TTC549 (cell line): ENCODE measurements around the gene ST6GALNAC6.

Experiments used
- FAIRE-seq: peaks from 2 replicates; lab custom pipeline; 2012; peaks lifted over from hg19 to GRCh38; lab: Jason Lieb, UNC

The ST6GALNAC6 gene, protein sequence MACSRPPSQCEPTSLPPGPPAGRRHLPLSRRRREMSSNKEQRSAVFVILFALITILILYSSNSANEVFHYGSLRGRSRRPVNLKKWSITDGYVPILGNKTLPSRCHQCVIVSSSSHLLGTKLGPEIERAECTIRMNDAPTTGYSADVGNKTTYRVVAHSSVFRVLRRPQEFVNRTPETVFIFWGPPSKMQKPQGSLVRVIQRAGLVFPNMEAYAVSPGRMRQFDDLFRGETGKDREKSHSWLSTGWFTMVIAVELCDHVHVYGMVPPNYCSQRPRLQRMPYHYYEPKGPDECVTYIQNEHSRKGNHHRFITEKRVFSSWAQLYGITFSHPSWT

DNA sequence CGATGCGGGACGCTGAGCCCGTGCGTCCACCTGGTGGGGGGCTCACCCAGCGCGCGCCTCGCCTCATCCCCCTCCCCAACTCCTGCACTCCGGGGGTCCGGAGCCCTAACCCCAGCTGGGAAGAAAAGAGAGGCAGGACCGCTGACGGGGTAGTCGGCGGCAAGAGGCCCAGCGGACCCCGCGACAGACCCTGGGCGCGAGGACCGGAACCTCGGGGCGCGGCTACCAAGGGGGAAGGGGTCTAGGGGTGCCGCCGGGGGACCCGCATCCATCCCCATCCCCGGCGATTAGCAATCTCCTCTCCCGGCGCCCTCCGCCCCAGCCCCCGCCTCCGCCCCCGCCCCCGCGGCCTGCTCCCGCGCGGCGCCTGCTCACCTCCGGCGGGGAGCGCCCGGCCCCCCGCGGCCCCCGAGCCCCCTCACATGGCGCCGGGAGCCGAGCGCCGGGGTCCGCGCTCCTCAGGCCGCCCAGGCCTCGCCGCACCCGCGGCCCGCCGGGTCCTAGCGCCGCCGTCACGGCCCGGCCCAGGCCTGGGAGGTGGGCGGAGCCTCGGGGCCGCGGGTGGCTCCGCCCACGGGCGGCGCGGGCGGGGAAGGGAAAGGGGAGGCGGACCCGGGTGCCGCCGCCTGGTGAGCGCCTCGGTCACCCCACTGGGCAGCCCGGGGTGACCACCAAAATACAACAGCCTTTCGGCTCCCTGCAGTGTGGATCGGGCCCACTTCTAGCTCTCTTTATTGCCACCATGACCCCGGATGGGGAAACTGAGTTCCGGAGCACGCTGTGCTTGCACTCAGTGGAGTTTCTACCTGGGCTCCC lies at the start of gene ST6GALNAC6:
ST6GALNAC6 (minus strand) TSS at position 476 of the 816 bp plus-strand sequence. CDS start 1,622 bp downstream, outside the sequence.
- no peak for FAIRE-seq

DNA sequence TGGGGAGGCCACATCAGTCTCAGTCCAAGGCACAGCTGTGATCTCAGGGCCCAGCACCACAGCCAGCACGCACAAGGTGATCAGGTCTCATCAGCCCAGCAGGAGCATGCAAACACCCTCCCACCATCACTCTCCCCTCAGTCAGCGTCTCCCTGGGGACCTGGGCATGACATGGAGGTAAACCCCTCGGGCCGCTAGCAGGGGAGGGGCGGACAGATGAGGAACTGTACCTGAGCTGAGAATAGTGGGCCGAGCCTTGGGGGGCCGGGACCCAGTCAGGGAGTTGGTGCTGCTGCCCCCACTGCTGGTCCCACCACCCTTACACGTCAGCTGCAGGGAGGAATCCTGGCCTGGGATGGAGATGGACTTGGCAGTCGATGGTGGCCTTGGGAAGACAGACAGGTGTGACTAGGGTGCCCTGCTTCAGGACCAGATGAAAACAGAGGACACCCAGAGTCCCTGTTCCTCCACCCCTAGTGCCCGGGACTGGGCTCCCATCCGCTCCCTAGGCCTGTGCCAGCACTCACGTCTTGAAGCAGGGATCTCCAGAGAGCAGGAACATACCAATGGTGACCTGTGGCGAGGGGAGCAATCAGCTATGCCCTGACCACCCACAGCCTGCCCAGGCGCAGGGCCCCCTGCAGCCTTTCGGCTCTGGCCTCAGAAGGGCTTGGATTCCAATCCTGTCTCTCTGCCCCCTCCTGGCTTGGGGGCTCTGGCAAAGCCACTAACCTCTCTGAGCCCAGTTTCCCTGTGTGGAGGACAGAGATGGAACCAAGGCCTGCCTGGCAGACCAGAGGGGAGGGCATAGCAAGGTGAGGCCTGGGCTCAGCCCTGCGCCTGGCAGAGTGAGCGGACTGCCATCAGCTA lies 48.7 kb upstream of the ST6GALNAC6 start:
- FAIRE-seq = no peak

DNA sequence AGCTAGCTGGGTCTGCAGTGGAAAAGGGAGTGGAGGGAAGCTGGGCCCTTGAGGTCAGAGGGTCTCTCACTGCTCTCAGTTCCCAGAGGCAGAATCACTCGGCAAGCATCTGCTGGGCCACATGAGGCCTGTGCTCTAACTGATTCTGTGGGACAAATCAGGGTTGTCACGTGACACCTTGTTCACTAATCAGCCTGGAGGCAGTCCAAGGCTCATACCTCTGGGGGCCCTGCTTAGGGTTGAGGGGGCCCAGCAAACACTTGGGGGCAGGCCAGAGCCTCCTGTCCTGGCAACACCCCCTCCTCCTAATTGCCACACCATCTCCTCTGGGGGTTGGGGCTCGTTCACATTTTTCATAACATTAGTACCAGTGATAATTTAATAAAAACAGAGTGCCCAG lies 47.3 kb upstream of the ST6GALNAC6 start:
- FAIRE-seq = no peak

DNA sequence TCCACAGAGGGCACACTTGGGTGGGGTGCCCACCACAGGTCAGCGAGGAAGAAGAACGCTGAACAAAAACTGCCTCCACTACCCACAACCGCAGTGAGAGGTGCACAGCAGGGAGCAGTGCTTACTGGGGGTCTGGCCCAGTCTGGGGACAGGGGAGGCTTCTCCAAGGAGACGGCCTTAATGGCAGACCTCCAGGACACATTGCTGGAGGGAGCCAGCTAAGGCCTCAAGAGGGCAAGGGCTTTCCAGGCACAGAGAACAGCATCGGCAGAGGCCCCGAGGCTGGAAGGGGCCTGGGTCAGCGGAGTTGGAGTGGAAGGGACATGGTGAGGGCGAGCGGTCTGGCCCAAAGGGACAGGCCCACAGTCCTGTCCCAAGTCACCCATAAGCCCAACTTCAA lies 46.5 kb upstream of the ST6GALNAC6 start:
- FAIRE-seq = no peak

DNA sequence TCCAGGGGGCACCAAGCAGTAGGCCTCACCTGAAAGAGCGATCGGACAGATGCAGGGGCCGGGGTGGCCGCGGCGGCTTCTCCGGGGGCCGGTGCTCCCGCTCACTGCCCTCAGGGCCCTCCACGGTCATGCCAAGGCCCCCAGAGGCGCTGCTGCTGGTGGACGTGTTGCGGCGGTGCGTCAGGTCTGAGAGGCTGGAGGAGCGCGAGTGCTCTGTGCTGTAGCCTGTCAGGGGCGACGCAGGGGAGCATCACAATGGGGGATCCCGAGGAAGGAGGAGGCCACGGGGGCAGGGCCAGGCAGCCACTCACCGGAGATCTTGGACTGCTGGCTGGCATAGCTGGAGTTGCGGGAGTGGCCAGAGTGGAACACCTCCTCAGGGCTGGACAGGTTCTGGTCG lies 45.9 kb upstream of the ST6GALNAC6 start:
- FAIRE-seq = no peak

DNA sequence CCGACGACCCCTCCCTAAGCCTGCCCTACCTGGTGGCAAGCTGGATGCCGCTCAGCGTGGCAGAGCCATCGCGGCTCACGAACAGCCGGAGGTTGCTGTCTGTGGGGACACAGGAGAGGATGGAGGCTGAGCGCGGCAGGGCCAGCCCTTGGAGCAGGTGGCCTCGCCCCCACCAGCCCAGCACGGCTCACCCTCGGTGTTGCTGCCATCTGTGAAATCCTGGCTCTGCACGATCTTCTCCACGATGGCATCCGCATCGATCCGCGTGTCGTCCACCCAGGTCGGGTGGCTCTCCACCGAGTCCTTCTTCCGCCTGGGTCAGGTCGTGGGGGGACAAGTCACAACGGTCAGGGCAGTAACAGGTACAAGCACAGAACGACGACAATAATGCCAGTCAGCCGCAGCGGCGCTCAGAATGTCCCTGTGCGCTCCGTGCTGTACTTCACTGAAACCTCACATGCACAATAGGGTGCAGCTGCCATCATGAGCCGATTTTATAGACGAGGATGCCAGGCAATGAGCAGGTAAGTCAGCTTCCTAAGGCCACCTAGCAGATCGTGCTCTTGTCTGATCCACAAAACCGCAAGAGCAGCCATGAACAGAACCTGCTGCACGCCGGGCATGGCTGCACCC lies 45.3 kb upstream of the ST6GALNAC6 start:
- FAIRE-seq = no peak

DNA sequence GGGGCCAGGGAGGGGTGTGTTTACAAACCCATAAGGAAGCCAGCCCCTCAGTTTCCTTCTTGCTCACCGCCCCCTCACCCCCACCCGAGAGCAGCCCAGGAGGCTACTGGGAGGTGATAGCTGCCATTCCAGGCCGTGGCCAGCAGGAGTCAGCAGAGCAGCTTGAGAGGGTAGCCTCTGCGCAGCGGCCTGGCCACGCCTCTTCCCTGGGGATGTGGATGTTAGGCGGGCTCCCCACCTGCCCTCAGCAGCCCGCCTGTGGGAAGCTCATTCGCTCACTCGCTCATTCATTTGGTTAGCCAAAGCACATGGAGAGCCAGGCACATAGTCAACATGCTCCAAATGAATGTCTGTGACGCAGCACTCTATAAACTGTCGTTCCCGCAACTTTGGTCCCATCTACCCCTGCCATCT lies 44.3 kb upstream of the ST6GALNAC6 start:
- FAIRE-seq = no peak

DNA sequence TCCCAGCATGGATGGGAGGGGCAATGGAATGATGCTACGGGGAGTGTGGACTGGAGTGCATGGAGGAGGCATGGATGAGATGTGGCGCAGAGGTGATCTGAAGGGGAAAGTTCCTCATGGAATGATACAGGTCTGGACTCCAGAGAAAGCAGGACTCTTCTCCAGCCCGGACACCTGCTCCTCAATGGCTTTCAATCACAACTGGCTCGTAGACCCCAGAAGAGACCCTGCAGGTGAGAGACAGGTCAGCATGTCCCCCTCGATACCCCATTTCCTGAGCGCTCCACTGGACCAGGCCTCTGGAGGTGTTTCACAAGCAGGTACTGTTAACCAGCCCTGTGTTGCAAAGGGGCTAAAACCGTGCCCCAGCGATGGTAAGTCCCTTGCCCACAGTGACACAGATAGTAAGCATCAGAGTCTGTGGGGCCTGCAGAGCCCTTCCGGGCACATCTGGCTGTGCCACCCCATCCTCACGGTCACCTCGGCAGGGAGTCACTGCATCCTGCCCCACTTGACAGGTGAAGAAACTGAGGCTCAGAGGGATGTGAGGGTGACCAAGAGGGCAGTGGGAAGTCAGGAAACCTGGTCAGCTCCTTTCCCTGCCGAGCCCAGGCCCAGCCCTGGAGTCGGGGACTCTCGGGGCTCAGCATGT lies 43.7 kb upstream of the ST6GALNAC6 start:
- FAIRE-seq = no peak

DNA sequence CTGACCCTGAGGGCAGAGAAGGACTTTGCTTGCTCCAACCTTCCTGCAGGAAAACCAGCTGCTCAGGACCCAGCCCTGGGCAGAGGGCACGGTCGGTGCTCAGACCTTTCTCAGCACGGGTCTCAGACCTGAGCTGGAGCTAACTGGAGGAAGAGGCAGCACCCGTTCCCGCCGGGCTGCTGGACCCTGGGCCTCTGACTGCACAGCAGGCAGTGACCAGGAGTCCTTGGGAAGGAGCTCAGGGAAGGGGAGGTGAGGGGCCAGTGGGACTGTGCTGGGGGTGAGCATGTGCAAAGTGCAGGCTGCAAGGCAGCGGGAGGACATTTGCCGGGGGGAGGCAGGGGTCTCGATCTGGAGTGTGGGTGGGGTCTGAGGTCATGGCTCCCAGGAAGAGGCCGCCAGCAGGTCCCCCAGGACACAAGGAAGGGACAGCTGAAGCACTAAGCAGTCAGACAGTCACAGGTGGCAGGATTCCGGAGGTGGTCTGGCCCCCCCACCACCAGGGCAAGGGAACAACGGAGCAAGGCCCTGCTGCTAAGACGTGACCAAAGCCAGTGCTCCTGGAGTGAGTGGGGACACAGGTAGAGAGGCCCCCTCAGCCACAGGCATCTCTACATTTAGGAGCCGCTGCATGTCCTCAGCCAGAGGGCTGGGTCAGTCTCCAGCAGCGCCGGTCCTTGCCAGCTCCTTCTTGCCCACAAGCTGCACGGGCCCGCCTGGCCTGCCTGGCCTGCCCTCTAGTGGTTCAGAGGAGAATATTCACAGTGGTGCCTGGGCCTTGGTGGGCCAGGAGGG lies 43.0 kb upstream of the ST6GALNAC6 start:
- no peak for FAIRE-seq

DNA sequence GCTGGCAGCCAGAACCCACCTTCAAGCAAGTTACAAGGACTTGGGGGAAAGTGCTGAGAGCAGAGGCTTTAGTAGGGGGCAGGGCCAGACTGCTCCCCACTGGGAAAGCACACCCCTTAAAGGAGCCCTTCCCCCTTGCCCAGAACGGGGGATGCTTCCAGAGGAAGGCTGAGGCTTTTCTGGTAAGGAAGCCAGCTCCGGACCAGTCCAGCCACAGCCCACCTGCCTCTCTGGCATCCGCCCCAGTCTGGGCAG lies 42.5 kb upstream of the ST6GALNAC6 start:
- no peak for FAIRE-seq

DNA sequence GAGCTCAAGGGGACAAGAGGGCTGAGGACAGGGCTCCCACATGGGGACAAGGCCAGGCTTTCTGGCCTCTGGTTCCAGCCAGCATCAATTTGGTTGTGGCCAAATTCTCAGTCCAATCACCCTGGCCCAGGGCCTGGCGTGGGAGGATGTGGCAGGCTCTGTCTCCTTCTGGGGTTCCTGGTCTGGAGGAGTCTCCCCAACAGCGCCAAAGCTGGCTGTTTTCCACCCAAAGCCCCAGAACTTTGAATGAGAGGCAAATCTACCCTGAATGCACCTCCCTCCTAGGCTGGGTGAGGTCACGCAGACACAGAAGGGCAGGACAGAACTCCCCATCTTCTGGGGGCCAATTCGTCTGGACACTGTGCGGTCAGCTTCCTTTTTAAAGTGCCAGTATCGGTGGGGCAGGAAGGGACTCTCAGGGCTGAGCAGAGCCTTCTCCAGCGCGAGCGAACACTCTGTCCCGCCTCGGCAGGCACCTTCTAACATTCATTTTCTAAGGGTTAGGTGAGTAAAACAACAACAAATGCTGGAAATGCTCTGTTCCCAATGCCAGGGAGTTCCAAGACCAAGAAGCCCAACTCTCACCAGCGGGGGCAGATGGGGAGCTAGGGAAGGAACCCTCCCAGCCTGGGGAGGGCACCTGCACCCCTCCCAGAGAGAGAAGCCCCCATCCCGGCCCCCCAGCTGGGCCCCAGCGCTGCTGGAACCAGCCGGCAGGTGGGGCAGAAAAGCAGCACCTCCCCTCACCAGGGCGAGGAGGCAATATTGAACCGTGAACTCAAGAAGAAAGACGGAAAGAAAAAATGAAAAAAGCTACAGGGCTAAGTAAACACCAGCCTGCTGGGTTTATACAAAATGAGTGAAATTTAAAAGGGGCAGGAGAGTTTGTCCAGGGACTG lies 41.9 kb upstream of the ST6GALNAC6 start:
- no peak for FAIRE-seq

DNA sequence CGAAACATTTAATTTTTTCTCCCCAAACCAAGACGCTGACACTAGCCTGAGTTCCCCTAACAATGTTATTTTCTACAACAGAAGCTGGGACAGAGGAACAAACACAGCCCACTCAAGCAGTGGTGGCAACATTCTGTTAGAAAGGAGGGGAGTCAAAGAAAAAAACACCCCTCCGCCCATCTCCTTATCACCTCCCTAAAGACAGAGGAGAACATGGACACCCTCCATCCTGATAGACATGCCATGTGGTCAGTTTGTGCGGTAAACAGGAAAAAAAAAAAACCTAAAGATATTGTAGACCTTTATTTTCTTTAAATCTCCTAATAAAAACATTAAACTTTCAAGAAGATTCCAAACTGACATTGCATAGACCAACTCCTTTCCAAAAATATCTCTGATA lies 41.2 kb upstream of the ST6GALNAC6 start:
- no peak for FAIRE-seq

DNA sequence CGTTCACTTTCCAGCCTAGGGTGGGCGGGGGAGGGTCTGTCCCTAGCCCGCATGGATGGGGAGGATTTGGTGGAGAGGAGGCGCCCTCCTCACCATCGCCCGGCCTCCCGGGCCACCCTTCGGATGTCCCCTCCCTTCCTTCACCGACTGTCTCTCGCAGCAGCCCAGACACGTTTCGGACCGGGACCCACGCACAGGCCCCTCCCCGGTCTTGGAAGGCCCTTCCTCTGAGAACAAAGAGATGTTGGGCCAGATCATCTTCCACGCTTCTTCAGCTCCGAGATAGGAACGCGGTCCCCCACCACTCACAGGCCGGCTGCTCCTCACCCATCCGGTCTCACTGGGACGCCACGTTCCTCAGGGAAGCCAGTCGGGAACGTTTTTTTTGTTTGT lies 38.9 kb upstream of the ST6GALNAC6 start:
- no peak for FAIRE-seq

DNA sequence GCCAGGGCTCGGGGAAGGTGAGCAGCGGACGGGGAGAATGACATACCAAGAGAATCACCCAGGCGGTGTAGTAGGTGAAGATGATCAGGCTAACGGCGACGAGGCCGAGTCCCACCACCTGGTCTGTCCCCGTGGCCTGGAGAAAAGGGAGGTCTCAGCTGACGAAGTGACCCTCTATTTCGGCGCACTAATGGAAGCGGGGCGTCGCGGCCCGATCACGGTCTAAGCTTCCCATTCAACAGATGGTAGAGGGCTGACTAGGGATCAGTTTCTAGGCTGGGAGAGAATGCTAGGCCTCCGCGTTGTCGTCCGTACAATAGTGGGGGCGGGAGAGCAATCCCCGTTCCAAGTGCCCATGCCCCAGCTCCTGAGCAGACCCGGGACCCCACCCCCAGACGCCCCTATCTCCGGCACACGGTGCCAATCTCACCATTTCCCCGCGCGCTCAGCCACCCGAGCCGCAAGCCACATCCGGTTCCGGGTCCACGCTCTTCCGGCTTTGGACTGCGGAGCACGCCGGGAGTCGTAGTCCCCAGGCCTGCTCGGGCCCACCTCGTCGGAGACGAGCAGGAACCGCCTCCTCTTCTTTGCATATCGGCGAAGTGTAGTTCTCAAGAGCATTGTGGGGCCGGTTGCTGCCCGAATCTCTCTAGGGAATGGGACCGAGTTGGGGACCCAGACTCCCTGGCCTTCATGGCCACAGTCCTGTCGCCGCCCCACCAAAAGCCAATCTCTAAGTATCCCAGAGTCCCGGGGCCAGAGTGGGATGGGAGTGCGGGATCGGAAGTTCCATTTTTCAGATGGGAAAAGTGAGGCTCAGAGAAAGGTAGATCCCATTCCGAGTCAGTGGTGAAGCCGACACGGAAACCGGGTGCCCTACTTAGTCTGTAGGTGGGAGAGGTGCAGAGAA lies 38.2 kb upstream of the ST6GALNAC6 start, which contains the start of gene DPM2:
DPM2 (minus strand) TSS at position 467 of the 910 bp plus-strand sequence; CDS start at position 433, 34 bp downstream.
- FAIRE-seq = no peak

DNA sequence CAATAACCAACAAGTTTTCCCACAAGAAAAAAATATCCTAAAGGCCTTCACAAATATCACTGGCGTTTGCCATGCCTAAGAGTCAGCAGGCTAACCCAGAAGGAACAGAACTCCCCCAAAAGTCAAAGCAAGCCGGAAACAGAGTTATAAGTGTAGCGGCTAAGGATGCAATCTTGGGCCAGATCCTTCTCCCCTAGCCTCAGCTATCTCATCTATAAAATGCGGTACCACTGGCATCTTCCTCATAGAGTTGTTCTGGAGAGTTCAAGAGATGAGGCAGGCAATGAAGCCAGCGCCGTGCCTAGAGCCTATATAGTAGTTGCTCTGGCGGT lies 37.6 kb upstream of the ST6GALNAC6 start:
- FAIRE-seq = no peak

DNA sequence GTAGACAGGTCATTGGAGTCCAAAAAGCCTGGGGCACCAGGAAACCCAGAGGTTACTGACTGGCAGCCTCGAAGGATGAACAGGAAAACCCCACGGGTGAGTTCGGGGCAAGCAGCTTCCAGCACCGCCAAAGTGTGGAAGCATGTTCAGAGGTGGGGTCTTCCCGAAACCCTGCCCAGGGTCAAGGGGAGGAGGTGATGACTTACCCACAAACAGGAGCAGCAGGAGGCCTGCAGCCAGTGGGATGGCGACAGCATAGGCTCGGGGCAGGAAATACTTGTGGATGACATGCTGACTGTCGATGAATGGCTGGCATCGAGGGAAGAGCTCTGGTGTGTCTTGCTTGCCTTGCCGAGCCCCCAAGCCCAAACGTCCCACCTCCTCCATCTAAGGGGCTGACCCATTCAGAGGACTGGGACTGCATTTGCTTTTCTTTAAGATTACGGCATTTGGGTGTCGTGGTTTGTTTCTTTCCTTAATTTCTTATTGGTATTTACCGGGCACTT lies 37.0 kb upstream of the ST6GALNAC6 start:
- no peak for FAIRE-seq

DNA sequence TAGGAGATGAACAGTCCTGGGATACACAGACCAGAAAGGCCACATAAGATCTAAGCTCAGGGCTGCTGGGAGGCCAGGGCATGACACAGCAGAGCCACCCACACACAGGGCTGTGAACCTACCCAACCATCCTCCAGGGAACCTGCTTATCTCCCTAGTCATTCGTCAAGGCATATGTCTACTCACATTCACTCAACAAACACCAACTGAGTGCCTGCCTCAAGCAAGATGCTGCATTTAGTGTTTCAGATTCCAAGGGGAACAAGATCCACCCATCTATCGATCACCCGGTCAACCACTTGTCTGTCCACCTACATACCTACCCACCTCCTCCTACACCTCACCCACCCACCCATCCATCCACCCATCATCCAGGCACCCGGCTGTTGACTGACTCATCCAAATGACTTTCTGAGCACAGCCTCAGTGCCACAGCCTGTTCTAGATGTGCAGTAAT lies 36.4 kb upstream of the ST6GALNAC6 start:
- FAIRE-seq = no peak

DNA sequence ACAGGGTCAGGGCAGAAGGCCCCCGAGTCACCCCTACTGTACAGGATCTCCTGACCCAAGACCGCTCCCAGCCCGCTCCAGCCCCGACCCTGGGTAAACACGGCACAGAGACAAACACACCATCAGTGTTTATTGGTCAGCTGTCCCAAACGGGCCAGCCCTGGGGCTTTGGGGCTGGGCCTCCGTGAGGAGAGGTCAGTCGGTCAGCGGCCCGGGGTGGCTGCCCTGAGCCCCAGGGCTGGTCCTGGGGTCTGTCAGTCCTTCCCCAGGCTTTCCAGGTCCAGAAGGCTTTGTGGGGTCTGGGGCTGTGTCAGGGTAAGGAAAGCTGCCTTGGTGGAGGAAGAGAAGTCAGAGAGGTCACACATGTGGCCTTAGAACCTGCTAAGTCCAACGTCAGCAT lies 35.6 kb upstream of the ST6GALNAC6 start:
- no peak for FAIRE-seq

DNA sequence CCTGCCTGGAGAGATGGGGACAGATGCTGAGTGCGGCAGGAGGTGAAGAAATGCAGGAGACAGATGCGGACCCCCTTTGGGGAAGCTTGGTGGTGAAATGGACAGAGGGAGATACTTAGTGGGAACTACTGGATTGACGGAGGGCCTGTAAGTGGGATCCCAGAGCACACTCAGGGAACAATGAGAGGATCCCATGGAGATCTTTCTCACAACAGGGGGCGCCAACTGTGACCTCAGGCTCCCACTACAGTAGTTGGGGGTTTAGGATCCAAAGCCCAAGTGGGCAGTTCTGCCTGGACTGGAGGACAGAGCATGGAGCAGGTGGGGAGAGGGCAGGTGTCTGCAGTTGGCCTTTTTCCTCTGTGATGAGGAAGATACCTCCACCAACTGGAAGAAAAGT lies 34.8 kb upstream of the ST6GALNAC6 start:
- FAIRE-seq = no peak
